Measurements from ENCODE around the gene PHLDB3. TPM values are rescaled to one million over a fixed set of nuclear protein-coding genes. Genes with fewer than 3 reads are reported as not detected.

PHLDB3 gene
- total and polyA plus RNA-seq, 2 of the 13 experiments (the other 11 are each of a cell fraction or from before 2014, with no cell fraction given): 11.3 to 14.5 TPM

GRCh38 chr19:43499042-43499441, 5.5 kb downstream of the PHLDB3 start (continued):
- TF ChIP-seq HNF1B (CRISPR knock-in tag; IDR thresholded peaks at IDR 0.05) (0 out of 2 replicates have a peak, but pooled peaks have one; percentile 34), CREM (IDR thresholded peaks at IDR 0.05) (peak; percentile 42; the same call in 1 of the 2 replicates), CREM (CRISPR knock-in tag; IDR thresholded peaks at IDR 0.05) (no peak), RARA (CRISPR knock-in tag; IDR thresholded peaks at IDR 0.05) (peak; percentile 88), RBAK (CRISPR knock-in tag; IDR thresholded peaks at IDR 0.05) (no peak), ZGPAT (CRISPR knock-in tag; IDR thresholded peaks at IDR 0.05) (peak; percentile 45; the same call in 1 of the 2 replicates), CBX5 (CRISPR knock-in tag; IDR thresholded peaks at IDR 0.05; ENCODE audit: borderline replicate concordance) (peak; percentile 63; the same call in 1 of the 2 replicates), NR2F1 (CRISPR knock-in tag; IDR thresholded peaks at IDR 0.05) (no peak; a peak in 2 of 4 replicates), KDM4B (CRISPR knock-in tag; IDR thresholded peaks at IDR 0.05) (0 out of 2 replicates have a peak, but pooled peaks have one; percentile 24), TAF1 (CRISPR knock-in tag; IDR thresholded peaks at IDR 0.05) (no peak; the same call in 1 of the 2 replicates), ZMYM3 (CRISPR knock-in tag; IDR thresholded peaks at IDR 0.05) (peak; percentile 48; the same call in 1 of the 2 replicates), MIER3 (CRISPR knock-in tag; IDR thresholded peaks at IDR 0.05; ENCODE audit: borderline replicate concordance) (peak; percentile 48; the same call in 1 of the 2 replicates), AHDC1 (CRISPR knock-in tag; IDR thresholded peaks at IDR 0.05; ENCODE audit: borderline replicate concordance) (0 out of 2 replicates have a peak, but pooled peaks have one; percentile 28), ZNF281 (CRISPR knock-in tag; IDR thresholded peaks at IDR 0.05; ENCODE audit: borderline replicate concordance) (peak; percentile 77; the same call in 1 of the 2 replicates), SRY (CRISPR knock-in tag; IDR thresholded peaks at IDR 0.05) (no peak), BCL3 (CRISPR knock-in tag; IDR thresholded peaks at IDR 0.05) (0 out of 2 replicates have a peak, but pooled peaks have one; percentile 27), AHR (CRISPR knock-in tag; IDR thresholded peaks at IDR 0.05) (no peak)
